ENCODE data around the gene ESYT3.
"Not testable (repeated sequence)": the region's sequence is repeated elsewhere in the genome, so short reads cannot be mapped to it uniquely, and the experiment has no call there.

The ESYT3 gene

GRCh38 chr3:138408751-138409570 is 25.5 kb upstream of the ESYT3 start:
- DNase-seq = no peak

GRCh38 chr3:138412821-138413551 is 21.4 kb upstream of the ESYT3 start:
- DNase-seq = no peak

DNA sequence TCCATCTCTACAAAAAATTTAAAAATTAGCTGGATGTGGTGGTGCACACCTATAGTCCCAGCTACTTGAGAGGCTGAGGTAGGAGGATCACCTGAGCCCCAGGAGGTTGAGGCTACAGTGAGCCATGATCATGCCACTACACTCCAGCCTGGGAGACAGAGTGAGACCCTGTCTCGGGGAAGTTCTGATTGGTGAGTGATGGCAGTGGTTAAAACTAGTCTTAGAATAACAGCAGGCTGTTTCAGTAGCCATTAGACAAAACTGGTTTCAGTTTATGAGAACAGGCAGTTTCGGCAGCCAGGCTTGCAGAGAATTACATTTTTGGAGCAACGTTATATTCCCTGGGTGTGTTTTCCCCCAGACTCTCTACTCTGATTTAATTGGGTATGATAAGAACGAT is 18.2 kb upstream of the ESYT3 start:
- not testable (repeated sequence) for DNase-seq

DNA sequence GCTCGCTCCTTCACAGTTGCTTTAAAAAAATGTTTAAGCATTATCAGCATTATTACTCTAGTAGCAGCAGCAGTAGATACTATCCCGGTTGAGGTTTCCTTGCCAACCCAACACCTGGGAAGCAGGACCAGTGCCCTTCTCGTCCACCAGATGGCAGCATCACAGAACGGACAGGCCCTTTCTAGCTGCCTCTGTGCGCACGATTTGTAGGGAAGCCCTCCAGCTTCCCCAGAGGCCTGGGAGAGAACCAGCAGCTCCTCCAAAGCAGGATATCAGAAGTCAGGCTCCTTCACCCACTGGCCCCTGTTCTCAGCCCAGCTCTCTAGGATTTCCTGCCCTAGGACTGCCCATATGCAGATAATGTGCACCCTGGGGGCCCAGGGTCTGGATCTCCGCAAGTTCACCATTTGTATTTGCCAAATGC is 16.8 kb upstream of the ESYT3 start:
- DNase-seq = peak in 1 of 2 experiments; percentile 71

DNA sequence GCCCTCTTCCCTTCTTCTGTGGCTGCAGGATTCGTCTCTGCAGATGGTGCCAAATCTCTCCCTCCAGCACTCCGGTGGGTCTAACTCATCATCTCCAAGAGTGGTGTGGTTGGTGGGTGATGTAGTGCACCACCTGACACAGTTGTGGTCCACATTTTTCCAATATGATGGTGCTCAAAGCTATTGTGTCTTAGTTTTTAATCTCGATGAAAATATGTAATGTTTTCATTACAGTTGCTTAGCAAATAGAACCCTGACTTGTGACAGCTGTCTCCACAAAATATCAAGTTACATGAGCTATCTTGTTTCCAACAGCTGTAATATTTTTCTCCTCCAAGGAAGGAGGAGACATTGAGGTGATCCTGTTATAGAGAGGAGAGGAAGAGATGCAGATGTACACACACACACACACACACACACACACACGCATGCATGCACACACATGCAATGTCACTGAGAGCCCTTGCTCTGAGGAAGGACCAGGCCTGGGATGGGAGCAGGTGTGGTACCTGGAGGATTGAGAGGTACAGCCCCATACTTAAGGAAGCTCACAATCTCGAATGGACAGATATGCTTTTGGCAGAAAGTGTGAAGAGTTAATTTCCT is 15.7 kb upstream of the ESYT3 start:
- DNase-seq = no peak

DNA sequence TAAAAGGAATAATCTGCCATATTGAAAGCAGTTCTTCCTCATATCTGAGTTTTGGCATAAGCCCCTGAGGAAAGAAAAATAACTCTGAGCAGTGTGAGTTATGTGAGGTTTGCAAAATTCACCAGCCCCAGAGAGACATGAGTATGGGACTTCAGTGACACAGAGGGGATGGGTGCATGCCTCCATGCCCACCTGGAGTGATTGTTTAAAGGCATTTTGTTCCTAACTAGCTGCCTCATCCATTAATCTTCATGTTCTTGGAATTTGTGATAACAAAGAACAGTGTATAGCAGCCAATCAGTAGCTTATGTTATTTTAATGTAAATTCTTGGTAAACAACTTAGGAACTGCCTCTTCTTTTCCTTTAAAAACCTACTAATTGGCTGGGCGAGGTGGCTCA is 11.1 kb upstream of the ESYT3 start:
- DNase-seq = no peak

- no peak for DNase-seq
These were observed 10.1 kb upstream of the ESYT3 start for GRCh38 chr3:138424323-138424722.

DNA sequence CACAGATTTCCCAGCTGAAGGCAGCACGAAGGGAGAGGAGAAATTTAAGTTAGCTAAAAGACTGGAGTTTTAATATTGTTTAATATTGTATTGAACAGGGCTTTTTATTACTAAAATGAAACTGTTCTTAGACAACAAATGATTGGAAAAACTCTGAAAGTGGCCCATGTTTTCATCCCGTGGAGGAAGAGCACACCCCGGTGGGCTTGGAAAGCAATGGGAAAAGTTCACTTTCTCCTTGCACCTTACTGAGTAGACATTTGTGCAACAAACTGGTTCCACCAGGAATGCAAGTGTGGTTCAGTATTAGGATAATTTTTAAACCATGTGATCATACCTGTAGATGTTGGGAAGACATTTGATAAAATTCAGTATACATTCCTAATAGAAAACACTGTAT is 8.2 kb upstream of the ESYT3 start:
- no peak for DNase-seq

GRCh38 chr3:138426754-138427153 is 7.7 kb upstream of the ESYT3 start:
- DNase-seq = not testable (repeated sequence)

- DNase-seq = no peak
These were observed 4.8 kb upstream of the ESYT3 start for GRCh38 chr3:138429665-138430064.

GRCh38 chr3:138432576-138433240 is 1.7 kb upstream of the ESYT3 start:
- DNase-seq = no peak

DNA sequence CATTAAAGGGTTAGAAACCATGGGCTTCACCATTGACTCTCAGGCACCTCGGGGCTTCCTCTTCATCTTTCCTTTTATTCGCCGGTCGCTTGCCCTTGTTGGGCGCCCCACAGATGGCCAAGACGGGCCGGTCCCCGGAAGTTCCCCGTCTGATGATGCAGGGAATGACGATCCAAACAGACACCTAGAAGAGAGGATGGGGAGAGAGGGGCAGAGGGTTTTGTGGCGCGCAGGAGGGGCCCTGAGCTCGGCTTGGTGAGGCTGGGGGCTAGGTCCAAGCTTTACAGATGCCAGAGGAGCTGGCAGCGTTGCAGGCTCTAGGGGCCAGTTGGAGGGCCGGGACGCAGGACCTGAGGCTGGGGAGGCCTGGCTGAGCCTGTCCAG is 532 bp upstream of the ESYT3 start:
- no peak for DNase-seq

DNA sequence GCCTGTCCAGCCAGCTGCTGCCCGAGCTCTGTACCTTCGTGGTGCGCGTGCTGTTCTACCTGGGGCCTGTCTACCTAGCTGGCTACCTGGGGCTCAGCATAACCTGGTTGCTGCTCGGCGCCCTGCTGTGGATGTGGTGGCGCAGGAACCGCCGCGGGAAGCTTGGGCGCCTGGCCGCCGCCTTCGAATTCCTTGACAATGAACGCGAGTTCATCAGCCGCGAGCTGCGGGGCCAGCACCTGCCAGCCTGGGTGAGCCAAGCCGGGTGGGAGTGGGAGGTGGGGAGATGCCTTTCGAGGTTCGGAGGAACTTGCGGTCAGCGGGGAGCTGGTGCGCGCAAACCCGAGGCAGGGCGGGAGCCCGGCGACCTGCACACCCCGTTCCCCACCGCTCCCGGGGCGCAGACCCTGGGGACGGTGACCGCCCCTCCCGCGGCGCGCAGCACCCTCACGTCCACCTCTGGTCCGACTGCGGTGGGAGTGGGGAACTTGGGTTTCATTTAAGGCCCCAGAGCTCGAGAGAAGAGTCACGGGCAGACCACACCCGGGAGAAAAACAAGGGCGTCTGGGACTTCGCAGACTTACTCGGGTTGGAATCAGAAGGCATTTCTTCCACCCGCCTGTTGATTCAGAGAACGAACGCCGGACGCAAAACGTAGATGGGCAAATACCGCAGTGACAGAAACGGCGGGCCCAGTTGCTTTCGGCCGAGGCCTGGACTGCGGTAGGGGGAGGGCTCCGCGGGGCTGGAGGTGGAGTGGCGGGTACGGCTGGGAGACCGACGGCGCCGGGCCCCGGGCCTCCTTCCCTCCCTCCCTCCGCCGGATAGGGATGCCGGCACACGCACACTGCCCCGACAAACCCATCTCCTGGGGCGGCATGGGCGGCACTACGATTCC is 708 bp downstream of the ESYT3 start:
- no peak for DNase-seq

DNA sequence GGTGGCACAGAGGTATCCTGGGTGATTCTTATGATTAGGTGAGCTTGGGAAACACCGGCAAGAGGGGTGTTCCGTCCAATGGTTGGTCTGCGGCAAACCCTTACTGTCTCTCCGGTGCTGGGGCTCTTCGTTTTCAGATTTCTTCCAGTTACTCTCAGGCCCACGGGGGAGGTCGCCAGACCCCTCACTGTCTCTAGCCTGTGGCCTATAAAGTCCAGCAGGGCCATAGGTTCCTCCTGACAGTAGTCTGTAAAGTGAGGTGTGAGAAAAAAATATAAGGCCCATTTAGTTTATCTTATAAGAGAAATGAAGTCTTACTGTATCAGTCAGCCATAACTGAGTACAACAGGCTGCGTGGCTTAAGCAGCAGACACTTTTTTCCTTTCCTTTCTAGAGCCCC is 1.4 kb downstream of the ESYT3 start:
- DNase-seq = no peak

DNA sequence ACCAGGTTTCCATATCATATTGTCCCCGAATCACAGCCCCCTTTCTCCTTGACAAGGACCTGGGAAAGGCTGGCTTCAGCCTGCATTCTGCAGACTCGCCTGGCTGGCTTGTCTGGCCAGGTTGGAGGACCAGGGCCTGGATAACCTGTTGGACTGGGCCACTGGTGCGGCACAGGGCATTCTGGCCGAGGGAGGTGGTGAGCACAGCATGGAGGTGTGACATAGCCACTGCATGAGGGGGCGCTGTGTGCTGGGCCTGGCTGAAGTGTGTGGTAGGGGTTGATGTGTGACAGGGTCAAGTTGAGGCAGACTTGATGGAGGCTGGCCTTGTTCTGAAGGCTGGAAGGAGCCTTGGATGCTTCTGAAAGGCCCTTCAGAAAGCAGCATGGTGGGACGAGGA is 2.9 kb downstream of the ESYT3 start:
- no peak for DNase-seq

DNA sequence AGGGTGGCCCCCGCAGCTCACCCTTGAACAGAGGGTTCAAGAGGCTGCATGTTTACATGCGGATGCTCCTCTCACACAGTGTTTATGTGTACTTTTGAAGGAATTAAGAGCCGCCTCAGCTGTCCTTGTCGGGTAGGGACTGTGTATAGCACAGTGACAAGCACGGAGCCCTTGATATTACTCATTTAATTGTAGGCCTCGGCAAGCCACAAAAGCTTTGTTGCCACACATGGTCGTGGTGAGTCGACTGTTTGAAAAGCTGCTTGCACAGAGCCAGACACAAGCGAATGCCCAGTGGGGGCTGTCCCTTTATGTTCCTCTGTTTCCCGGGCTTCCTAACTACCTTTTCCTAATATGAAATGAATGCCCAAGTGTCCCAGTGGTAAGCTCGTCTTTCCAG is 4.5 kb downstream of the ESYT3 start:
- DNase-seq = no peak

- no peak for DNase-seq
These were observed 5.2 kb downstream of the ESYT3 start for GRCh38 chr3:138439646-138440045.

GRCh38 chr3:138440121-138440521 is 5.7 kb downstream of the ESYT3 start:
- DNase-seq = no peak

GRCh38 chr3:138440596-138440995 is 6.2 kb downstream of the ESYT3 start:
- no peak for DNase-seq

- no peak for DNase-seq
These were observed 6.8 kb downstream of the ESYT3 start for GRCh38 chr3:138441256-138441655.

DNA sequence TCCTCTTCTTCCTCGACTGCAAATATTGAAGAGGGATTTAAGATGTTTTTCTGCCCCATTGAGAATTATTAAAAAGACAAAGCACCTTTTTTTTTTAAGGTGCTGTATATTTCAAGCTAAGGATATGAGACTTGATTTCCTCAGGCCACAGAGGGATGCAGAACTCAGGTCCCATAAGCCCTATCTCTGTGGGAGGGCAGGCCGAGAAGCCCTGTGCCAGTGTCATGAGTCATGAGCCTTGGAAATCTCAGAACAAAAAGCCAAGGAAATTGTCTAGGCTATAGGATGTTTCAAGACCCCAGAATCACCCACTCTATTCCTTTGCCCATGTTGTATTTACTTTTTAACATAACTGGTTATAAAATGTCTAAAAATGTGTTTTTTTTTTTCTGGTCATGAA is 7.3 kb downstream of the ESYT3 start:
- no peak for DNase-seq

GRCh38 chr3:138442433-138442832 is 8.0 kb downstream of the ESYT3 start:
- DNase-seq = no peak

Measured in NCI-H187 (cell line).